ENCODE results near the gene CERK. TPM values are rescaled to one million over a fixed set of nuclear protein-coding genes. Genes with fewer than 3 reads are reported as not detected.

The CERK gene
- total RNA-seq, 1 donor from 2014 or later = 71.6 TPM

DNA sequence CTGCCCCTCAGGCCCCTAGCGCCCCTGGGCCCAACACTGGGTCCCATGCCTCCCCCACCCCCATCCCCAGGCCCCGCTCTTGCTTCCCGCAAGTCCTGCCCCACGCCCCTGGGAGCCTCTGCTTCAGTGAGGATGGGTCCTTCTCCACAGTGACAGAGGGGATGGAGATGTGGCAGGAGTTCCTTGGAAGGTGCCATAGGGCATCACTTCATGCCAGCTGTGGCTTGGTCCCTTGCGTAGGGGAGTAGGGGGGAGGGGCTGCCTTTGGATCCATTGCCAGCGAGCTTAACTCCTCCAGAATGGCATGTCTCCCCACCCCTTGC, 14.9 kb upstream of the CERK start:
- no peak for DNase-seq (ENCODE audit: missing footprints)
- ATAC-seq = no peak
- intact Hi-C loops (cut with DNase I) = no loop called here

DNA sequence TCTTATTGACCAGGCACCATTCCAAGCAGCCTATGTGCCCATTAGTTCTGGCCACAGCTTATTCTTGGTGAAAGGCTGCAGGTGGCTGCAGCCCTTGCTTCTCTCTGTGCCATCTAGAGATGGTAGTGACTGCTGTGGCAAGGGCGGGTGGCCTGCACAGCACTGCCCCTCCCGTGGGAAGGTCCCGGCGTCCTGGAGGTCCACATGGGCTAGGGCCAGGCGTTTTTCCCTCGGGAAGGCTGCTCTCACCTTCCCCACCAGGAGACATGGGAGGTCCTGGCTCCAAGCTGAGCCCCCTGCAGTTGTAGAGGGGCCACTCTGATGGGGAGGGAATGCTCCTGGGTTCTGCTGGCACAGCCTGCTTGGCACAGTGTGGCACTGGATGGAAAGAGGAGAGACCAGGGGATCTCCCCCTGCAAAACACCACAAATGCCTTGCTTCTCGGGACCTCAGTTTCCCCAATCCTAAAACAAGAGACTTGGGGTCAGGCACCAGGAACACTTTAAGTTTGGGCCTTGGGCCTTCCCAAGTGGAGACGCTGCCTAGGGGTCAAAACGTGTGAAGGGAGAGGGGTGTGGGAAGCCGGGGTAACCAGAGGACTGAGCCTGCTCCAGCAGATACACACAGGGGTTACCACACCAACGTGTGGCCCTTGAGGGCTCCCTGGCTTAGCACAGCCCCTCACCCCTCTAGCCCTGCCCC, 14.4 kb upstream of the CERK start:
- intact Hi-C loops (cut with DNase I) = no loop called here
- DNase-seq (ENCODE audit: missing footprints) = no peak
- ATAC-seq = no peak

DNA sequence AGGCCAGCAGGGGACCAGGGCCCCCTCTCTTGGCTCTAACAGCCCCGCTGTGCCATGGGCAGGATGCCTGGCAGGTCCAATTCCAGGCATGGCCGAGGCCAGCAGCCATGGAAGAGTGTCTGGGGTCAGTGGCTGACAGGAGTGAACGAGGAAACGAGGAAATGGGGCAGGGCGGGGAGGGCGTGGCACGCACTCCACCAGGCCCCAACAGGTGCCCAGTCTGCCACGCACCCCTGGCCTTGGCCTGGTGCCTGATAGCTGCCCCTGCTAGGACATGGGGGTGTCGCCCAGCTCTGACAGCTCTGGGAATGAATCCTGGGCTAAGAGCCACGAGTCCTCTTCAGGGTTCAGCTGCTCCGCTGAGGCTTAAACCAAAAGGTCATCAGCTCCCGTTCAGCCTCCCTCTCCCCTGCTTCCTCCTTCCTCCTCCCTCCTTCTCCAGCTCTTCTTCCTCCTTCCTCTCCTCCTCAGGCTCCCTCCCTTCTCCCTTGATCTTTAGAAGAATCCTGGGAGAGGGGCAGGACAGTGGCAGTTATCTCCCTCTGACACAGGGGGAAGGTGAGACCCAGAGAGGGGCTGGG, 12.9 kb upstream of the CERK start:
- peak; percentile 67 for DNase-seq (ENCODE audit: missing footprints)
- ATAC-seq = peak; percentile 7
- intact Hi-C loops (cut with DNase I) = no loop called here

DNA sequence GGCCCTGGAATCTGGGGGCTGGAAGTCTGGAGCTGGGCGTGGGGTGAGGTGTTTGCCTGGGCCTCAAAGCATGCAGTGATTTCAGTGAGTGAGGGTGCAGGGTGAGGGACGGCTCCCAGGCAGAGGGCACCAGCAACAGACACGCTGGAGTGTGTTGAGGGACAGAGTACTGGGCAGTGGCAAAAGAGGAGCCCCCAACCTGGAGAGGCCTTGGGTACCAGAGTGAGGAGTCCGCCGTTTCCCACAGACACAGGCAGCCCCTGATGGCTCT, 12.4 kb upstream of the CERK start:
- intact Hi-C loops (cut with DNase I) = no loop called here
- no peak for ATAC-seq
- DNase-seq (ENCODE audit: missing footprints) = peak; percentile 32

DNA sequence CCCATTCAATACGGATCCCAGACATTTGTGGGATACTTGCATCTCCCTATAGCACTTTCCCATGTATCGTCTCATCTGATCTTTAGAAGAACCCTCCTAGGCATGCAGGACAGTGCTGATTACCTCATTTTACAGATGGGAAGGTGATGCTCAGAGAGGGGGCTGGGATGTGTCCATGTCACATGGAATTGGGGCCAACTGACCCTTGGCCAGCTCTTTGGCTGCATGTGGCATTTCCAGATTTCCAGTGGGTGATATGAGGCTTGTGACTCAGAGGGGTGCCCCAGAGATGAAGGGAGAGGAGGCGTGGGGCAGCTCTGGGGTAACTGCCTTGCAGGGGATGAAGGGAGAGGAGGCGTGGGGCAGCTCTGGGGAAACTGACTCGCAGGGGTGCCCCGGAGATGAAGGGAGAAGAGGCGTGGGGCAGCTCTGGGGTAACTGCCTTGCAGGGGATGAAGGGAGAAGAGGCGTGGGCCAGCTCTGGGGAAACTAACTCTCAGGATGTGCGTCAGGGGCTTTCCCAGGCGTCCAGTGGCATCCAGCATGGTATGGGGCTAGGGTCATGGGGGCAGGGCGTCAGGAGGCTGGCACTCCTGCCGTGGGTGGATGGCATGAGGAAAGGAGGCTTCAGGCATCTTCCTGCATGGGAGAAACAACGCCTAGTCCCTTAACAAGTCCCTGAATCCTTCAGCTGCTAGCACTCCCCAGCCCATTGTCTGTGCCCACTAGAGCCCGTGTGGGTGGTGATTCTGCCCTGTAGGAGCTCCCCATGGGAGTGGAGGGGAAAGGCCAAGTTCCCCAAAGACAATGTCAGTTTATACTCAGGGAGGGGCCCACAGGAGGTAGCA, 11.9 kb upstream of the CERK start:
- intact Hi-C loops (cut with DNase I) = no loop called here
- peak; percentile 30 for DNase-seq (ENCODE audit: missing footprints)

DNA sequence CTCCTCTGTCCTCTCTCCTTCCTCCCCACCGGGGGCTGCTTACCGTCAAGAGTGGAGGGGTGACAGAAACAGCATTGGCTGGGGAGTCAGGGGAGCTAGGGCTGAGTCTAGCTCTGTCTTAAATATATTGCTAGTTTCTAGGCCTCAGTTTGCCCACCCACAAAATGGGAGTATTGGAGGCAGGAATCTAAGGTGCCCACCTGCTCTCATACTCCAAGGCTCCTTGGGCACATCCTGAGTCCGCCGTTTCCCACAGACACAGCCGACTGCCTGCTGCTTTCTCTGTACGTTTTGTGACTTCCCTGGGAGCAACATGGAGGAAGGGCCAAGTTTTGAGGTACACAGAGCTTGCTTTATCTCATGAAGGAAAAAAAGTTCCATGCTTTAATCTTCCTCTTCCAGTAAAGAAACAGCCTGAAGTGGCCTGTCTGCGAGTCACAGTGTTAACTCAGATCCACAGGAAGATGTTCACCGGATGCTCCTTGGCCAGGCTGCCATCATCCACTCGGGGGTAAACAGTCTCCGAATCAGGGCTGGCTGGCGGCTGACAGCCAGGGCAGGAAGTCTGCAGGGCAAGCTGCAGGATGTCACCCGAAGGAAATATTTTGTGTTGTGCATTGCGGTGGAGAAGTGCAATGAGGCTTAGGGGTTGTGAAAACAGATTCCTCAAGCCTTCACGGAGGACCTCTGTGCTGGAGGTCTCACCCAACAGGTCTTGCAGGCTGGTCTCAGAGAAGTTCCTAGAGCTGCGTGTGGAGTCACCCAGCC, 11.0 kb upstream of the CERK start:
- intact Hi-C loops (cut with DNase I) = no loop called here
- peak; percentile 55 for DNase-seq (ENCODE audit: missing footprints)
- ATAC-seq = no peak

More for the DNA sequence above, 11.9 kb upstream of the CERK start:
- ATAC-seq = no peak

DNA sequence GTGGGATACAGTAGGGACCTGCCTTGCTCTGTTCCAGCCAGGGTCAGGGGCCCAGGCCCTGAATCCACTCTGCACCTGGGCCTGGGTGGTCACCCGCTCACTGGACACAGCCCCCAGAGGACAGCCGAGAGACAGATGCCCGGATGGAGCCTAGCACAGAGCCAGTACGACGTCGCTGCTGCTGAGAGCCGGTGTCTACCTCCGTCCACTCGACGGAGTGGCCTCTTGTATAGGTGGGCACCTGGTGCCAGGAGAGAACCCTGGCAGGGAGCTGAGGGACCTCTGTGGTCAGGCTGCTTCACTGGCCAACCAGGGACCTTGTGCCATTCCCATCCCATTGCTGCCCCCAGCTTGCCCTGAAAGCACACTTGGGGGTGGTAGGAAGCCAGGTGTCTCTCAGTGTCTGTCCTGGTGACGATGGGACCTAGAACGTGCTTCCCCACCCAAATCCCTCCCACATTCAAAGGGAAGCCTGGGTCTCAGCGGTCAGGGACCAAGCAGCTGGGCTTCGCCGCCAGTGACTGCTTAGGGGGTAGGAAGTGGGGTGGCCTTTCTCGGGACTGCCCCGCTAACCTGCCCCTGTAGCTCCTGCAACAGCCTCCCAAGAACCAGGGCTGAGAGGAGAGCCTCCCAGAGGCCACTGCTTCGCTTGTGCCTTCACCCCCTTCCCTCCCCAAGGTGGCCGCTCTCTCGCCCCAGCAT, 10.3 kb upstream of the CERK start:
- peak; percentile 42 for DNase-seq (ENCODE audit: missing footprints)
- intact Hi-C loops (cut with DNase I) = no loop called here

DNA sequence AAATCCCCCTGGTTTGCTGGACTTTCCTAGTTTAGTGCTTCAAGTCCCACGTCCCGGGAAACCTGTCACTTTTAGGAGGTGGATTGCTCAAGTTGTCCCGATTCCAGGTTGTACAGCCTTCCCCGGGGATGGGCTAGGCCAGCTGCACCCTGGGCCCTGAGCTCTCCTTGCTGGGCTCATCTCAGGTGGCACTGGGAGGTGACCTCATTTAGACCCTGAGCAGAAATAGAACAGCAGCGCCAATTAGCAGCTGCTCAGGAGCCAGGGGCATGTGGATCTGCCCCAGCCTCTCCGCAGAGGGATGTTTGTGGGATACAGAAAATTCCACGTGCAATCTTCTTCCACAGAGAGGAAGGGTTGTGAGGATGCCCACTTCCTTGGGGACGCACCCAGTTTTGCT, 9.6 kb upstream of the CERK start:
- intact Hi-C loops (cut with DNase I) = no loop called here
- DNase-seq (ENCODE audit: missing footprints) = peak; percentile 16
- no peak for ATAC-seq

More for the DNA sequence above, 10.3 kb upstream of the CERK start:
- ATAC-seq = no peak

DNA sequence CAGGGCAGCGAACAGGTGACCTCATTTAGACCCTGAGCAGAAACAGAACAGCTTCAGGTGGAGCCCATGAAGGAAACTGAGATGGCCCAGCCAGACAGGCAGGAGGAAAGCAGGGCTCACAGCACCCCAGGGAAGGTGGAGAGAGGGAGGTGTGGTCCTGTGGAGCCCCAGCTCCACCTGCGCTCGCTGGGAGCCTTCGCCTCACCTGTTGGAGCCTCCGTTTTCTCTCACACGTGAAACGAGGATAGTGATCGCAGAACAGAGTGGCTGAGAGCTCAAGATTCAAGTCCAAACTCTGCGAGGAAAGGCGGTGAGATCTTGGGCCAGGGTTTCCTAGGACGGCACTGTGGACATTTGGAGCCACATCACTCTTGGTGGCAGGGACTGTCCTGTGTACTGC, 8.6 kb upstream of the CERK start:
- DNase-seq (ENCODE audit: missing footprints) = peak; percentile 4
- intact Hi-C loops (cut with DNase I) = no loop called here
- no peak for ATAC-seq

DNA sequence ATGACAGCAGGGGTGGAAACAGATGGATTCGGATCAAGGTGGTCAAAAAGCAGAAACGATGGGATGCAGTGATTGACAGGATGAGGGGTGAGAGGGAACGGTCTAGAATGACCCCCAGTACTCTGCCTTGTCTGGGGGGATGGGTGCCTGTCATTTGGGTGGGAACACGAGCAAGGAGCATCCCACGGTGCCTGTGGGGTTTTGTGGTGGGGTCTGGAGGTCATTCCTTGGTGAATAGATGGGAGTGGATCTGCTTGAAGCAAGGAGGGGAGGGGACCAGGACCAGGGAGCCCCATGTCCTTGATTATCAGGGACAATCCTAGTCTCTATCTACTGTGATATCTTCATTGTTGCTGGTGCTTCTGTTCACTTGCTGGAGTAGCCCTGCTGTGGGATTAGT, 8.1 kb upstream of the CERK start:
- no peak for ATAC-seq
- no peak for DNase-seq (ENCODE audit: missing footprints)
- intact Hi-C loops (cut with DNase I) = no loop called here

DNA sequence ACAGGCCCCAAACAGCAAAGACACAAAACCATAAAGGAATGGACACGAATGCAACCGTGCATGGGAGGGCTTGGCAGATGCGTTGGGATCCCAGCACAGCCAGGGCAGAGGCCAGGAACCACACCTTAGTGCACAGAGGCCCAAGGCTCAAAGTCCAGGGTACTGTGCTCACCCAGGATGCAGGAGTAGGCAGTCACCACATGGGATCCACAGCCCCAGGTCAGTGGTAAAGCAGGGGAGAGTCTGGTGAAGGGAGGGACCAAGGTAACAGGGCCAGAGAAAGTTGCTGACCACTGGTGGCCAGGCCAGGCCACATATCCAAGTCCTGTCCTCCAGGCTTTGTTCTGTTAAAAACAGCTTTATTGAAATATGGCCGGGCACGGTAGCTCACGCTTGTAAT, 6.5 kb upstream of the CERK start:
- peak; percentile 11 for DNase-seq (ENCODE audit: missing footprints)
- ATAC-seq = no peak
- intact Hi-C loops (cut with DNase I) = no loop called here

DNA sequence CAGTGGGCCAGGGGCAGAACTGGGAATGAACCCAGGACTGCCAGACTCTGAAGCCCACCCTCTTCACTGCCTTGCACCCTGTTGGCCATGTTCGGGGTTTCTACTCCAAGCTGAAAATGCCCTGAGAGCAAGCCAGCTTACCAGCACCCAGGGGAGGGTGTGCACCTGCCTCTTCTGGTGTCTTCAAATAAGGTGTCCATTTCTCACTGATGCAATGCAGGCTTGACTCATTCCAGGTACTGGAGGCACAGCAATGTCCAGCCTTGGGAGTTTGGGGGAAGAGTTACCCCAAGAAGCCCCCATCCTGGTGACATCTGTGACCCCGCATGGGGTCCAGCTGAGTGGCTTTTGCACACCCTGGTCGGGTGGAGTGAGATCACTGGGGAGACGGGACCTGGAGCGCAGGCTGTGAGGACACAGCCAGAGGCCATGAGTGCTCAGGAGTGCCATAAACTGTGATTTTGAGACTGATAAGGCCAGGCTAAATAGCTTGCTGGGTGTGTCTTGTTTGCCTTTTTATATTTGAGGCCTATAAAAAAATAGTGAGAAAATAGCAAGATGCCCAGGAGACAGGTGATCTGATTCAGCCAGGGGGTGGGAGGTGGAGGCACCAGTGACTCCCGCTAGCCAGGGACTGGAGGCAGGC, 4.6 kb upstream of the CERK start:
- intact Hi-C loops (cut with DNase I) = no loop called here
- DNase-seq (ENCODE audit: missing footprints) = peak; percentile 45
- no peak for ATAC-seq

DNA sequence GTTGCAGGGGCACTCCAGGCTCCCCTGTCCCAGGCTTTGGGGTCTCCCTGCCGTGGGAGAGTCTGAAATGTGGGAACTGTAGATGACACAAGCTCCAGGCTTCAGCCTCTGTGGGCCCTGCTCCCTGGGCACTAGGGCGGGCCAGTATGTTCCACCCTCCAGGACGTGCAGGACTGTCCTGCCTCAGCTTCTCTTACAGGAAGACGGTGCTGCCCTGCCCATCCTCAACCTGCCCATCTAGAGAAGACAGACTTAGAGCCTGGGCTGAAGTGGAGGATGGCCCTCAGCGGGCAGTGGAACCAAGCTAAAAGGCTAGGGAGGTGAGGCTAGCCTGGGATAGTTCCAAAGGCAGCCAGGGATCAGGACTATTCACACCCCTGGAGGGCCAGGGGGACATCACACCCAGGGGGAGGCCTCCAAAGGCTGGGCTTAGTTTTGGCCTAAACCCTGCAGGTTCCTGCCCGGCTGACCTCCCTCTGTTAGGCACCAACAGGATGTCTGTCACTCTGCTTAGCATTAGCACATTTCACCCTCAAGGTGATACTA, 4.0 kb upstream of the CERK start:
- DNase-seq (ENCODE audit: missing footprints) (peak; percentile 34), ATAC-seq (no peak)
- intact Hi-C loops (cut with DNase I) = no loop called here

DNA sequence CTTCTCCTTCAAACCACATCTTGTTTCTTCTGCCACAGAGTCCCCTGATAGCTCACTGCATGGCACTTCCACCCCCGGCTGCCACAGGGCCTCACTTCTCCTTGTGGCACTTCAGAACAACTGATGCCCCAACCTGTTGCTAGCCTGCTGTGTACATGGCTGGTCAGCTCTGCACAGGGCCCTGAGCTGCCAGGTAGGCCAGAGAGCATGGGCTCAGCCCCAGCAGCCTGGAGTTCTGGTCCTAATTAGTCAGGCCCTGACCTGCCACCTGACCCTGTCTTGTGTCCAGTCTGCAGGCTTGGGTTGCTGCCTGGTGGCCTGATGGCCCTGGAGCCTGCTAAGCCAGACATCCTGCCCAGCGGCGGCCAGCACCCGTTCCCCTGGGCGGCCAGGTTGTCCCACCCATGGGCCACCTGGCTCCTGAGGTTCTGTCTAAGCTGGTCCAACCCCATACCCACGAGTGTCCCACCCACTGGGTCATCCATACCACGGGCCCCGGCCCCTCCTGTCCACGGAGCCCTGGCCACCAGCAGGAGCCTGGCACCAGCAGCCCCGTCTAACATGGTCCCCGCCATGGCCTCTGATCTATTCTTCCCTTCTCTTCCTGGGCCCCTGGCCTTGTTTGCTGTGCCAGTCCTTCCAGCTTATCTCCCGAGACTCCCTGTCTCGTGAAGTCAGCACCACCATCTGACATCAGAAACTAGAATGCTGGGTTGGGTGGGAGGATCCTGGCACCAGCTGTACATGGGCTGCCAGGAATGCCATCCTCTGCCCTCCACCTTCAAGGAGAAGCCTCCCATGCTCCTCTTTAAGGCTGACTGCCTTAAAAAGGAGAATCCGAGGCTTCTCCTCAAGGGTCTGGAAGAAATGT, 3.1 kb upstream of the CERK start:
- ATAC-seq = peak; percentile 15
- intact Hi-C loops (cut with DNase I) = no loop called here
- DNase-seq (ENCODE audit: missing footprints) = peak; percentile 60

DNA sequence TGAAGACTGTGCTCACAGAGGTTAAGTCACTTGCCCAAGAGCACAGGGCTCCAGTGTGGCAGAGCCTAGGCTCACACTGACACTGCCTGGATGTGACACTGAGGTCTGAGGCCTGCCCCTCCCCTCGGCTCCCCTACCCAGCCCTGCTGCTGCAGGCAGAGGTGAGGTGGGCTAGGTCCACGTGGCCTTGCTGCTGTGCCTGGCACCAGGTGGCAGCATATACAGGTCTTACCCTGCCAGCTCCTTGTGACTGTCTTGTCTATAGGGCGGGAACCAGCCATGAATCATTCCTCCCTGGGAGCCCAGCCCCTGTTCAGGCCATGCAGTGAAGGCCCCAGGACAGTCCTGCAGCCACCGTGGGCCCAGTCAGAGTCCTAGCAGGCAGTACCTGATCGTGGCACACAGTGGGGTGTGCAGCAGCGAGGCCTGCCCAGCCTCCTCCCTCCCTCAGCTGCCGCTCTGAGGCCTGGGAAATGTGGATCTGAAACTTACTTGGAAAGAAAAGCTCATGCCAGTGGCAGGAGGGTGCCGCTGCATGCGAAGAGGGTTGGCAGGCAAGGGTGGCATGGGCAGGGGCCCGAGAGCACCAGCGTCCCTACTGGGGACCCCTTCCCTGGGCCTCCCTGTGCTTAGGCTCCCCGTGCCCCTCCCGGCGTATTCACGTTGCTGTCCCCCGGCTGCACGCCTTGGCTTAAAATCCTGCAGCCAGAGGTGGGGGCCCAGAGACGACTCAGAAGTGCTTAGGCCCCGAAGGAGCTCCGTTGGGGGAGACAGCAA, 1.2 kb upstream of the CERK start:
- ATAC-seq = peak; percentile 21
- DNase-seq (ENCODE audit: missing footprints) = peak; percentile 65
- intact Hi-C loops (cut with DNase I) = loop anchor here (5.0 kb wide), 3 partner anchors 162 to 192 kb away; no protein-coding TSS in a partner anchor

DNA sequence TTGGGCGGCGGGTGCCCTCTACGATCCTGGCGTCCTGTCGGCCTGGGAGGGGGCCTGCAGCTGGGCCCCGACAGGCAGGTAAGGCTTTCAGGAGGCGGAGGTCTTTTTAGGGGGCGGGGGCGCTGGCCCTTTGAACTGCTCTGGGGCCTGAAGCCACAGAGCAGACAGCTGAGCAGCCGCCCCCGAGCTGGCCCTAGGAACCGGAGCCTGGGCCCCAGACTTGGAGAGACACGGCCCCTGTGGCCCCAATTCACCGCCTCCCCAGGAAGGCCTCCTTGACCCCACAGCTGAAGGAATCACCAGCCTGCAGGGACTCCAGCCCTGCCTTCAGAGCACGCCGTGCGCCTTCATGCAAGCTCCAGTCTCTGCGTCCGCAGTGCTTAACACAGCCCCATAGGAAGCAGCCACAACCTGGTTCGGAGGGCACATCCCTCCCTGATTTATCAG, 618 bp upstream of the CERK start:
- DNase-seq (ENCODE audit: missing footprints) (peak; percentile 72), ATAC-seq (peak; percentile 14)
- intact Hi-C loops (cut with DNase I) = loop anchor here (5.0 kb wide), 3 partner anchors 161 to 191 kb away; no protein-coding TSS in a partner anchor

Measured in Right ventricle myocardium inferior (tissue), 1 donor.